Measurements from ENCODE around the gene HRK.

The HRK gene

GRCh38 chr12:116922194-116922897, 41.1 kb upstream of the HRK start:
- TF ChIP-seq CTCF (conservative IDR thresholded peaks at IDR 0.05; ENCODE audit: low read depth, low read length): no peak
- no peak for DNase-seq (ENCODE audit: low read depth)
- H3K4me3 ChIP-seq (ENCODE audit: low read length): no peak overlapping the region

GRCh38 chr12:116920939-116921338, 39.7 kb upstream of the HRK start:
- no peak for TF ChIP-seq CTCF (conservative IDR thresholded peaks at IDR 0.05; ENCODE audit: low read depth, low read length)
- H3K4me3 ChIP-seq (ENCODE audit: low read length): no peak overlapping the region
- DNase-seq (ENCODE audit: low read depth): no peak

DNA sequence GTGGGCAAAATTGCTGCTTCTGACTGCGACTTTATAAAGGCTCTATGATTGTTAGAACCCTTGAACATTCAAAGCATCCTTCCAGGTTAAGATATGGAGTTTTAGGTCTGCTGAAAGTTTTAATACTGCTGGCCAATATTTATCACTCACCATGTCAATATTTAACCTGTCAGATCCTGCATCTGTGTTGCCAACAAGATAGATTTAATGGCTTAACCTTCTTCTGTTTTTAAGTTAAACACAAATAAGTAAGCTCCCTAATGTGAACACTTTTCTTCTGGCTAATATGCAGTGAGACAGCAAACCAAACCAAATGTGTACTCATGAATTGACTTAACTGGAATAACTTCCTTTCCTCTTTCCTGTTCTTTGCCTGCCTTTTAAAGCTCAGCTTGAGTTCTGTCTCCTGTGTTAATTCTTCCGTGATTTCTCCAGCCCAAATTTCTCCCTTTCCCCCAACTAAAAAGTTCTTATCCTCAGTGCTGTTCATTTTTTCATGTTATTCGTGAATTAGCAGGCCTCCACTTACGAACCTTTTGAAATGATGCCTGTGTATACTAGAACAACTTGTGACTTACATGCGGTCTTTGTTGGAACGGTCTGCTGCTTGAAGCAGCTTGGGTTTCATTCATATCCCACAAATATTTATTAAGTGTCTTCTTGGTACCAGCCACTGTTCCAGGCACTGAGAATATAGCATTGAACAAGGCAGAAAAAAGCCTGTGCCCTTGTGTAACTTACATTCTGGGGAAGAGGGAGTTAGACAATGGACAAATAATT, 38.7 kb upstream of the HRK start:
- H3K4me3 ChIP-seq (ENCODE audit: low read length): no peak overlapping the region
- no peak for DNase-seq (ENCODE audit: low read depth)
- no peak for TF ChIP-seq CTCF (conservative IDR thresholded peaks at IDR 0.05; ENCODE audit: low read depth, low read length)

GRCh38 chr12:116919247-116919661, 38.0 kb upstream of the HRK start:
- no peak for TF ChIP-seq CTCF (conservative IDR thresholded peaks at IDR 0.05; ENCODE audit: low read depth, low read length)
- H3K4me3 ChIP-seq (ENCODE audit: low read length): no peak overlapping the region
- DNase-seq (ENCODE audit: low read depth): no peak

GRCh38 chr12:116918464-116918863, 37.2 kb upstream of the HRK start:
- no peak overlapping the region for H3K4me3 ChIP-seq (ENCODE audit: low read length)
- DNase-seq (ENCODE audit: low read depth): no peak
- no peak for TF ChIP-seq CTCF (conservative IDR thresholded peaks at IDR 0.05; ENCODE audit: low read depth, low read length)

DNA sequence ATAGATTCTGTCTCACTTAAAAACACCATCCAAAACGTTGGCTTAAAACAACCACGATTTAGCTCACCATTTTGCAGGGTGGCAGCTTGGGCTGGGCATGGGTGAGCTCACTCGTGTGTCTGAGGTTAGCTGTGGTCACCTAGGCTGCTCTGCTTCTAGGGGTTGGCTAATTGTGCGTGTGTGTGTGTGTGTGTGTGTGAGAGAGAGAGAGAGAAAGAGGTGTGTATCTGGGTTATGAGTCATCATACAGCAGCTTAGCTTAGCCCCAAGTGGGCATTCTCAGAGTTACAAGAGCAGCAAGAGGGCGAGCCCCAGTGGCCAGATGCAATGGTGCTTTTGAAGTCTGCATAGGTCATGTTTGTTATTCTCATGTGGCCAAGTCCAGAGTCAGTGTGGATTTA, 35.5 kb upstream of the HRK start:
- peak; percentile 67 for TF ChIP-seq CTCF (conservative IDR thresholded peaks at IDR 0.05; ENCODE audit: low read depth, low read length)
- H3K4me3 ChIP-seq (ENCODE audit: low read length): no peak overlapping the region
- peak; percentile 91 for DNase-seq (ENCODE audit: low read depth)

GRCh38 chr12:116916122-116916521, 34.9 kb upstream of the HRK start:
- no peak for TF ChIP-seq CTCF (conservative IDR thresholded peaks at IDR 0.05; ENCODE audit: low read depth, low read length)
- H3K4me3 ChIP-seq (ENCODE audit: low read length): no peak overlapping the region
- no peak for DNase-seq (ENCODE audit: low read depth)

Measured in retinal pigment epithelial cell (primary cell).